K562 (cell line): ENCODE results near the gene RAB7A. TPM values are rescaled to one million over a fixed set of nuclear protein-coding genes. Genes with fewer than 3 reads are reported as not detected.

Experiments used
- BCOR ChIP-seq: fragments of 450-650 bp; IDR thresholded peaks from 2 replicates; pipeline ENCODE4 v1.6.1; 2016
- CCAR2 ChIP-seq: fragments of 200-400 bp; formaldehyde crosslinking; IDR thresholded peaks from 2 replicates; pipeline ENCODE4 v1.6.1; 2017; ENCODE audit warnings: mild to moderate bottlenecking, low read depth, low read length
- GATAD2A ChIP-seq: fragments of 450-650 bp; IDR thresholded peaks from 2 replicates; pipeline ENCODE4 v1.6.1; 2017
- GATAD2B ChIP-seq: fragments of 450-650 bp; IDR thresholded peaks from 2 replicates; pipeline ENCODE4 v1.6.1; 2017; ENCODE audit warnings: mild to moderate bottlenecking, borderline replicate concordance
- NBN ChIP-seq: fragments of 450-650 bp; IDR thresholded peaks from 2 replicates; pipeline ENCODE4 v1.6.1; 2016; ENCODE audit warnings: low read depth, mild to moderate bottlenecking
- TCF7 ChIP-seq: sonication (generic); IDR thresholded peaks from 2 replicates; pipeline ENCODE4 v1.6.1; 2016; ENCODE audit warnings: antibody characterized with exemption, borderline replicate concordance
- ZMIZ1 ChIP-seq, 2 experiments: fragments of 150-350 bp in 1 of 2; IDR thresholded peaks; 2 replicates each; pipeline ENCODE4 v1.6.1; 2012 to 2016; ENCODE audit warnings: low read depth in 2 of 2, low read length in 2 of 2, mild to moderate bottlenecking in 1 of 2, moderate library complexity in 1 of 2
- polyA plus RNA-seq, 8 experiments: library from polyadenylated mRNA; depleted of rRNA in 4 of 8; stranded (reverse) in 5 of 8; unstranded in 3 of 8; fragments of >200 nt; fragmentation: Nextera tagmentation in 2 of 8; fragmentation: Illumina TruSeq in 1 of 8; extraction: Ambion mirVana in 2 of 8; extraction: Trizol in 1 of 8; gene quantifications; 2 replicates each; pipeline versions ENCODE4 v1.2.1 to v1.2.3, GENCODE V29; 2011 to 2014; ENCODE audit warnings: inconsistent platforms in 1 of 8, missing spikeins in 1 of 8
- total RNA-seq, 7 experiments: library from RNA; depleted of rRNA in 6 of 7; stranded (reverse); fragments of >200 nt in 6 of 7; fragmentation: Illumina TruSeq in 2 of 7; extraction: Trizol in 2 of 7; gene quantifications; 2 replicates each; pipeline versions ENCODE4 v1.2.1 to v1.2.3, GENCODE V29; 2011 to 2021; ENCODE audit warnings: low replicate concordance in 1 of 7
- TF ChIP-seq, protein P1 (sequence below): fragments of 250-450 bp; sonication (Bioruptor Pico); IDR thresholded peaks from 2 replicates; pipeline ENCODE4 v1.9.0; 2021; ENCODE audit warnings: mild to moderate bottlenecking, inconsistent platforms

Gene RAB7A
- total and polyA plus RNA-seq, 9 of the 15 experiments (the other 6 are each of a cell fraction or from before 2014, with no cell fraction given) = 30.9 to 204 (median 72.8) TPM

DNA sequence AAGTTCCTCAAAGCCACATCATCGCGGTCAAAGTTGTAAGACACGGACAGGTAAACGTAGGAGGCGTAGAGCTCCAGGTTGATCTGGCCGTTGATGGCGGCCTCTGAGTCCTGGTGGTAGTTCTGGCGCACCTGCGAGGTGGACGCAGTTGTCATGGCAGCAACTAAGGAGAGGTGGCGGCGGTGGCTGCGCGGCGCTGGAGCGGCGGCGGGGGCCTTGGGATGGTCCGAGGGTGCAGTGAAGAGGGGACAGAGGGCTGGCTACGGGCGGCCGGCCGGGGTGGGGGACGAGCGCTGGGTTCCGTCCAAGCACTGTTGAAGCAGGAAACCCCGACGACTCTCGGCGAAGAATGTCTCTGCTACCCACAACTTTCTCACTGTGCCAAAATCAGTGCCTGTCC is 38.9 kb downstream of the RAB7A start (continued):
- TF ChIP-seq ZMIZ1 (IDR thresholded peaks at IDR 0.05; ENCODE audit: low read depth in 2 of 2, low read length in 2 of 2) = no peak
- no peak for TF ChIP-seq CCAR2
- no peak for TF ChIP-seq NBN
- TF ChIP-seq, protein P1, sequence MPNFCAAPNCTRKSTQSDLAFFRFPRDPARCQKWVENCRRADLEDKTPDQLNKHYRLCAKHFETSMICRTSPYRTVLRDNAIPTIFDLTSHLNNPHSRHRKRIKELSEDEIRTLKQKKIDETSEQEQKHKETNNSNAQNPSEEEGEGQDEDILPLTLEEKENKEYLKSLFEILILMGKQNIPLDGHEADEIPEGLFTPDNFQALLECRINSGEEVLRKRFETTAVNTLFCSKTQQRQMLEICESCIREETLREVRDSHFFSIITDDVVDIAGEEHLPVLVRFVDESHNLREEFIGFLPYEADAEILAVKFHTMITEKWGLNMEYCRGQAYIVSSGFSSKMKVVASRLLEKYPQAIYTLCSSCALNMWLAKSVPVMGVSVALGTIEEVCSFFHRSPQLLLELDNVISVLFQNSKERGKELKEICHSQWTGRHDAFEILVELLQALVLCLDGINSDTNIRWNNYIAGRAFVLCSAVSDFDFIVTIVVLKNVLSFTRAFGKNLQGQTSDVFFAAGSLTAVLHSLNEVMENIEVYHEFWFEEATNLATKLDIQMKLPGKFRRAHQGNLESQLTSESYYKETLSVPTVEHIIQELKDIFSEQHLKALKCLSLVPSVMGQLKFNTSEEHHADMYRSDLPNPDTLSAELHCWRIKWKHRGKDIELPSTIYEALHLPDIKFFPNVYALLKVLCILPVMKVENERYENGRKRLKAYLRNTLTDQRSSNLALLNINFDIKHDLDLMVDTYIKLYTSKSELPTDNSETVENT (CRISPR knock-in tag) = no peak
- TF ChIP-seq TCF7 = no peak
- no peak for TF ChIP-seq GATAD2B
- no peak for TF ChIP-seq BCOR
- TF ChIP-seq GATAD2A = no peak
